HepG2 (cell line): ENCODE measurements around the gene ATM. TPM values are rescaled to one million over a fixed set of nuclear protein-coding genes. Genes with fewer than 3 reads are reported as not detected.

Experiments used
- ESRRA ChIP-seq: sonication (generic); formaldehyde crosslinking; IDR thresholded peaks from 2 replicates; pipeline ENCODE4 v1.5.1; 2020; ENCODE audit warnings: mild to moderate bottlenecking, low read depth, missing genetic modification reagents
- FOXA1 ChIP-seq, 2 experiments: fragments of 450-650 bp in 1 of 2; sonication (generic) in 1 of 2; formaldehyde crosslinking in 1 of 2; IDR thresholded peaks; 2 replicates each; pipeline versions ENCODE4 v1.4.0 to v1.6.1; 2016 to 2020; ENCODE audit warnings: missing genetic modification reagents in 1 of 2
- MTERF4 ChIP-seq: sonication (generic); formaldehyde crosslinking; IDR thresholded peaks from 2 replicates; pipeline ENCODE4 v1.8.0; 2023; ENCODE audit warnings: mild to moderate bottlenecking, missing genetic modification reagents
- ZNF407 ChIP-seq: sonication (generic); formaldehyde crosslinking; IDR thresholded peaks from one replicate; pipeline ENCODE4 v1.5.1; 2020; ENCODE audit warnings: mild to moderate bottlenecking, missing genetic modification reagents; ENCODE audit errors: not compliant biosample characterization
- ZNF788 ChIP-seq: sonication (generic); formaldehyde crosslinking; IDR thresholded peaks from 2 replicates; pipeline ENCODE4 v1.5.0; 2020; ENCODE audit warnings: mild to moderate bottlenecking, missing genetic modification reagents, borderline replicate concordance
- polyA plus RNA-seq, 8 experiments: library from polyadenylated mRNA; depleted of rRNA in 3 of 8; stranded (reverse) in 7 of 8; unstranded in 1 of 8; fragments of >200 nt; fragmentation: Illumina TruSeq in 4 of 8; extraction: Trizol in 4 of 8; gene quantifications; 2 replicates each; pipeline versions ENCODE4 v1.2.1 to v1.2.3, GENCODE V29; 2011 to 2016; ENCODE audit warnings: low read depth in 4 of 8, missing spikeins in 1 of 8, mixed read lengths in 1 of 8; ENCODE audit not compliant: insufficient read depth in 1 of 8
- total RNA-seq, 5 experiments: library from RNA; depleted of rRNA; stranded (reverse); fragments of >200 nt; fragmentation: Illumina TruSeq; extraction: Trizol; gene quantifications; 2 replicates each; pipeline ENCODE4 v1.2.3, GENCODE V29; 2016; ENCODE audit warnings: low read depth in 1 of 5
- TF ChIP-seq, protein P1 (sequence below): IDR thresholded peaks from 2 replicates; pipeline ENCODE4 v1.6.1; 2016; ENCODE audit warnings: missing compliant biosample characterization, missing genetic modification reagents, borderline replicate concordance

ATM gene
- total and polyA plus RNA-seq, 2 of the 13 experiments (the other 11 are each of a cell fraction or from before 2014, with no cell fraction given), result 40.0 to 71.6 TPM

DNA sequence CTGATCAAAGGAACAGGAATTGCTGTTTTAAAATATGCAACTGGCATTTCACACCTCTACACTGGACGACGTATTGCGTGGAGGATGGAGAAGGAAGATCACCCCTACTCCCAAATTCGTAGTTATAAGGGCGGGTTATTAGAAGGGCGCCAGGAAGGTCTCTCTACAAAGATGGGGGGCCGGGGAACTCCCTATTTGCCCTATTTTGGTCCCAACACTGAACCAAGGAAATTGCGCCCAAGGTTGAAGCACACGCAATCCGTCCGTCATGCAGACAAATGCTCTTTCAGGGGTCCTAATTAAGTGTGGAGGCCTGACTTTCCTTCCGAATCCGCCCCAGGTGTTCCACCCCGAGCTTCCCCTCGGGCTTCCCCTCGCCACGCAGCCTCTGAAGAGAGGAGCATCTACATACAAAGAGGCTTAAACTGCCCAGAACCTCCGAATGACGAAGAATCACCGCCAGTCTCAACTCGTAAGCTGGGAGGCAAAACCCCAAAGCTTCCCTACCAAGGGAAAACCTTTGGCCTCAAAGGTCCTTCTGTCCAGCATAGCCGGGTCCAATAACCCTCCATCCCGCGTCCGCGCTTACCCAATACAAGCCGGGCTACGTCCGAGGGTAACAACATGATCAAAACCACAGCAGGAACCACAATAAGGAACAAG, 825 bp upstream of the ATM start (continued):
- no peak for TF ChIP-seq ZNF407
- TF ChIP-seq FOXA1 (IDR thresholded peaks at IDR 0.05), result no peak
- TF ChIP-seq FOXA1 (CRISPR knock-in tag; IDR thresholded peaks at IDR 0.05), result peak; percentile 46; the same call in 1 of the 2 replicates
- TF ChIP-seq ZNF788 (CRISPR knock-in tag), result 0 out of 2 replicates have a peak, but pooled peaks have one; percentile 27
- TF ChIP-seq ESRRA (CRISPR knock-in tag), result no peak; the same call in 1 of the 2 replicates
- TF ChIP-seq MTERF4, result no peak; the same call in 1 of the 2 replicates
- TF ChIP-seq, protein P1, sequence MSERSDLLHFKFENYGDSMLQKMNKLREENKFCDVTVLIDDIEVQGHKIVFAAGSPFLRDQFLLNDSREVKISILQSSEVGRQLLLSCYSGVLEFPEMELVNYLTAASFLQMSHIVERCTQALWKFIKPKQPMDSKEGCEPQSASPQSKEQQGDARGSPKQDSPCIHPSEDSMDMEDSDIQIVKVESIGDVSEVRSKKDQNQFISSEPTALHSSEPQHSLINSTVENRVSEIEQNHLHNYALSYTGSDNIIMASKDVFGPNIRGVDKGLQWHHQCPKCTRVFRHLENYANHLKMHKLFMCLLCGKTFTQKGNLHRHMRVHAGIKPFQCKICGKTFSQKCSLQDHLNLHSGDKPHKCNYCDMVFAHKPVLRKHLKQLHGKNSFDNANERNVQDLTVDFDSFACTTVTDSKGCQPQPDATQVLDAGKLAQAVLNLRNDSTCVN, result peak; percentile 18; the same call in 1 of the 2 replicates
